H1 (cell line): ENCODE measurements around the gene PRR19. TPM values are rescaled to one million over a fixed set of nuclear protein-coding genes. Genes with fewer than 3 reads are reported as not detected.
"Not testable (repeated sequence)": the region's sequence is repeated elsewhere in the genome, so short reads cannot be mapped to it uniquely, and the experiment has no call there.

Experiments used
- CTCF ChIA-PET: fragments of 300-600 bp; sonication (Branson Sonifier 250); formaldehyde crosslinking; loops from one replicate; lab custom pipeline; 2021; ENCODE audit not compliant: partially characterized antibody; lab: Charles Lee
- POLR2A ChIA-PET: fragments of 300-600 bp; sonication (Branson Sonifier 250); formaldehyde crosslinking; loops from one replicate; lab custom pipeline; 2021; ENCODE audit warnings: inconsistent platforms; ENCODE audit not compliant: partially characterized antibody; lab: Charles Lee
- DNase-seq, 2 experiments: peaks; one replicate each; pipeline versions ENCODE4 v3.0.0 to v3.0.0-alpha.2; 2010 to 2022; ENCODE audit warnings: low spot score in 2 of 2, low read depth in 1 of 2, mixed read lengths in 1 of 2
- FAIRE-seq: peaks from 2 replicates; lab custom pipeline; 2011; peaks lifted over from hg19 to GRCh38; lab: Jason Lieb, UNC
- H2AFZ ChIP-seq: 2 replicates; pipeline ENCODE4 v1.8.1; 2012; ENCODE audit warnings: low read length, inconsistent platforms
- H2AK5ac ChIP-seq: 2 replicates; pipeline ENCODE4 v1.6.1; 2013; ENCODE audit warnings: low read depth, low read length
- H2BK120ac ChIP-seq: replicated peaks from 2 replicates; pipeline ENCODE3; 2013; ENCODE audit warnings: low read depth, low read length, inconsistent platforms
- H2BK12ac ChIP-seq: 2 replicates; pipeline ENCODE4 v1.6.1; 2013; ENCODE audit warnings: low read depth, low read length
- H2BK15ac ChIP-seq: 2 replicates; pipeline ENCODE4 v1.6.1; 2013; ENCODE audit warnings: low read length
- H2BK20ac ChIP-seq: 2 replicates; pipeline ENCODE4 v1.6.1; 2013; ENCODE audit warnings: low read length
- H2BK5ac ChIP-seq: 2 replicates; pipeline ENCODE4 v1.6.1; 2013; ENCODE audit warnings: low read depth, low read length
- H3K14ac ChIP-seq: 2 replicates; pipeline ENCODE4 v1.6.1; 2013; ENCODE audit warnings: inconsistent platforms; ENCODE audit not compliant: insufficient read length
- H3K18ac ChIP-seq: 2 replicates; pipeline ENCODE4 v1.6.1; 2013; ENCODE audit warnings: low read length; ENCODE audit errors: extremely low read depth
- H3K23ac ChIP-seq: 2 replicates; pipeline ENCODE4 v1.6.1; 2013; ENCODE audit warnings: inconsistent platforms; ENCODE audit not compliant: insufficient read length
- H3K23me2 ChIP-seq: 2 replicates; pipeline ENCODE4 v1.6.1; 2013; ENCODE audit warnings: low read depth, low read length
- H3K27ac ChIP-seq: 2 replicates; pipeline ENCODE4 v1.6.1; 2011; ENCODE audit warnings: low read depth, low read length, inconsistent platforms
- H3K27me3 ChIP-seq, 4 experiments: replicated peaks in 1 of 4; 1 replicate in 1 of 4; 2 replicates in 3 of 4; pipeline versions ENCODE4 v1.6.1 to v1.8.1; 2011 to 2013; ENCODE audit warnings: low read length in 3 of 4, mild to moderate bottlenecking in 3 of 4, inconsistent platforms in 2 of 4, mixed read lengths in 2 of 4, moderate library complexity in 1 of 4; ENCODE audit not compliant: control insufficient read depth in 3 of 4, insufficient read depth in 3 of 4; ENCODE audit errors: extremely low read depth in 1 of 4
- H3K36me3 ChIP-seq, 4 experiments: 2 replicates each; pipeline versions ENCODE4 v1.6.1 to v1.8.1; 2011 to 2013; ENCODE audit warnings: mild to moderate bottlenecking in 4 of 4, low read length in 3 of 4, moderate library complexity in 2 of 4, control low read depth in 1 of 4, inconsistent platforms in 1 of 4; ENCODE audit not compliant: insufficient read depth in 4 of 4, control insufficient read depth in 2 of 4
- H3K4ac ChIP-seq: replicated peaks from 2 replicates; pipeline ENCODE3; 2013; ENCODE audit warnings: low read length, low read depth, mixed read lengths, inconsistent platforms; ENCODE audit not compliant: insufficient read length
- H3K4me1 ChIP-seq, 4 experiments: replicated peaks in 1 of 4; 1 replicate in 1 of 4; 2 replicates in 3 of 4; pipeline versions ENCODE4 v1.6.1 to v1.8.1; 2011 to 2013; ENCODE audit warnings: low read length in 3 of 4, inconsistent platforms in 2 of 4, mixed read lengths in 1 of 4; ENCODE audit not compliant: insufficient read depth in 4 of 4, control insufficient read depth in 3 of 4
- H3K4me2 ChIP-seq, 2 experiments: 2 replicates each; pipeline versions ENCODE4 v1.6.1 to v1.8.1; 2011 to 2013; ENCODE audit warnings: low read depth in 2 of 2, low read length in 2 of 2, control low read depth in 1 of 2, inconsistent platforms in 1 of 2, mild to moderate bottlenecking in 1 of 2; ENCODE audit not compliant: insufficient read depth in 1 of 2
- H3K4me3 ChIP-seq, 4 experiments: fragments of 200-600, 300-600 bp in 1 of 4; sonication (generic), shearing (Covaris generic), sonication (Bioruptor Twin) in 1 of 4; 2 replicates each; pipeline versions ENCODE4 v1.5.1 to v1.8.1; 2011 to 2016; ENCODE audit warnings: low read length in 4 of 4, low read depth in 3 of 4, control low read depth in 2 of 4, inconsistent platforms in 2 of 4, mild to moderate bottlenecking in 2 of 4, mixed read lengths in 1 of 4, moderate library complexity in 1 of 4; ENCODE audit not compliant: insufficient read depth in 2 of 4; ENCODE audit errors: extremely low read depth in 1 of 4
- H3K56ac ChIP-seq: replicated peaks from 2 replicates; pipeline ENCODE3; 2013; ENCODE audit warnings: low read depth, mild to moderate bottlenecking, mixed read lengths, low read length, inconsistent platforms; ENCODE audit not compliant: insufficient read length
- H3K79me1 ChIP-seq: 2 replicates; pipeline ENCODE4 v1.6.1; 2013; ENCODE audit warnings: low read depth, low read length, control low read depth
- H3K79me2 ChIP-seq, 2 experiments: 2 replicates each; pipeline versions ENCODE4 v1.6.1 to v1.8.1; 2012 to 2013; ENCODE audit warnings: low read length in 2 of 2, mild to moderate bottlenecking in 2 of 2, inconsistent platforms in 1 of 2; ENCODE audit not compliant: insufficient read depth in 2 of 2, control insufficient read depth in 1 of 2
- H3K9ac ChIP-seq, 4 experiments: replicated peaks in 1 of 4; 1 replicate in 1 of 4; 2 replicates in 3 of 4; pipeline versions ENCODE4 v1.6.1 to v1.8.1; 2011 to 2013; ENCODE audit warnings: low read depth in 3 of 4, low read length in 3 of 4, control low read depth in 2 of 4, mild to moderate bottlenecking in 2 of 4, moderate library complexity in 2 of 4, inconsistent platforms in 1 of 4; ENCODE audit errors: extremely low read depth in 1 of 4
- H3K9me3 ChIP-seq, 2 experiments: 2 replicates each; pipeline versions ENCODE4 v1.6.1 to v1.8.1; 2012 to 2013; ENCODE audit warnings: mild to moderate bottlenecking in 2 of 2, moderate library complexity in 2 of 2, control low read depth in 1 of 2, inconsistent platforms in 1 of 2, low read depth in 1 of 2, low read length in 1 of 2, mixed read lengths in 1 of 2; ENCODE audit not compliant: insufficient read depth in 2 of 2
- H4K20me1 ChIP-seq, 2 experiments: replicated peaks in 1 of 2; 2 replicates each; pipeline versions ENCODE3 to v1.8.1; 2011 to 2013; ENCODE audit warnings: inconsistent platforms in 2 of 2, low read length in 2 of 2, mild to moderate bottlenecking in 1 of 2; ENCODE audit not compliant: insufficient read depth in 2 of 2, control insufficient read depth in 1 of 2
- H4K5ac ChIP-seq: 2 replicates; pipeline ENCODE4 v1.6.1; 2013; ENCODE audit warnings: low read length, low read depth, mixed read lengths, inconsistent platforms; ENCODE audit not compliant: insufficient read length
- H4K8ac ChIP-seq: 2 replicates; pipeline ENCODE4 v1.8.0; 2013; ENCODE audit warnings: mild to moderate bottlenecking, moderate library complexity, low read length, inconsistent platforms; ENCODE audit not compliant: insufficient read depth; ENCODE audit errors: extremely low read depth
- H4K91ac ChIP-seq: replicated peaks from 2 replicates; pipeline ENCODE3; 2013; ENCODE audit warnings: low read length, mixed read lengths, inconsistent platforms; ENCODE audit not compliant: insufficient read length
- WGBS, 2 experiments: shearing (Covaris generic) in 1 of 2; methylation state at CpG; one replicate each; pipeline versions ENCODE4 v1.1.6 to v1.1.7; 2013 to 2015; ENCODE audit warnings: low lambda C conversion rate in 2 of 2, mixed read lengths in 2 of 2, inconsistent platforms in 1 of 2, low coverage in 1 of 2, missing lambda C conversion rate in 1 of 2; ENCODE audit not compliant: insufficient replicate concordance in 2 of 2, insufficient coverage in 1 of 2, insufficient read length in 1 of 2; ENCODE audit errors: extremely low coverage in 1 of 2, missing lambda C conversion rate in 1 of 2; 5-methylcytosine and 5-hydroxymethylcytosine counted together
- polyA plus RNA-seq, 7 experiments: library from polyadenylated mRNA; depleted of rRNA in 3 of 7; stranded (reverse) in 5 of 7; unstranded in 2 of 7; fragments of >200 nt in 5 of 7; fragments of 200-250 nt in 2 of 7; gene quantifications; 1 replicate in 5 of 7; 2 replicates in 1 of 7; 4 replicates in 1 of 7; pipeline versions ENCODE4 v1.2.1 to v1.2.3, GENCODE V29; 2011 to 2013; ENCODE audit warnings: missing spikeins in 2 of 7, mixed read lengths in 2 of 7
- total RNA-seq: library from RNA; stranded (reverse); fragmentation: NEBNext Ultra II Directional; extraction: Animal tissue kit (Norgen Biotek cat#: 25700); gene quantifications from 2 replicates; pipeline ENCODE4 v1.2.1, GENCODE V29; 2021

PRR19 gene
- total and polyA plus RNA-seq, 2 of the 8 experiments (the other 6 are each of a cell fraction or from before 2014, with no cell fraction given): 7.2 to 7.5 TPM

DNA sequence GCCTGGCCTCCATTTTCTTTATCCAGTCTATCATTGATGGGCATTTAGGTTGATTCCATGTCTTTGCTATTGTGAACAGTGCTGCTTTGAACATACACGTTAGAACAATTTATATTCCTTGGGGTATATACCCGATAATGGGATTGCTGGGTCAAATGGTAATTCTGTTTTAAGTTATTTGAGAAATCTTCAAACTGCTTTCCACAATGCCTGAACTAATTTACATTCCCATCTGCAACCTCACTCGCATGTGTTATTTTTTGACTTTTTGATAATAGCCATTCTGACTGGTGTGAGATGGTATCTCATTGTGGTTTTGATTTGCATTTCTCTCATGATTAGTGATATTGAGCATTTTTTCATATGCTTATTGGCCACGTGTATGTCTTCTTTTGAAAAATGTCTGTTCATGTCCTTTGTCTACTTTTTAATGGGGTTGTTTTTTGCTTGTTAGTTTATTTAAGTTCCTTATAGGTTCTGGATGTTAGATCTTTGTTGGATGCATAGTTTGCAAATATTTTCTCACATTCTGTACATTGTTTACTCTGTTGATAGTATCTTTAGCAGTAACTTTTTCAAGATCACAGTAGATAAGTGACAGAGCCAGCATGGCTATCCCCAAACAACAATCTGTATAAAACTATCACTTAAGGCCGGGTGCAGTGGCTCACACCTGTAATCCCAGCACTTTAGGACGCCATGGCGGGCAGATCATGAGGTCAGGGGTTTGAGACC is 37.4 kb downstream of the PRR19 start:
- not testable (repeated sequence) for FAIRE-seq, H3K23me2 ChIP-seq, H3K9me3 ChIP-seq, H3K14ac ChIP-seq, DNase-seq, H3K79me2 ChIP-seq, H4K20me1 ChIP-seq, H3K56ac ChIP-seq, H3K18ac ChIP-seq, H3K4me1 ChIP-seq, H2BK20ac ChIP-seq, H3K4me2 ChIP-seq, H3K36me3 ChIP-seq, H2BK5ac ChIP-seq, H2BK15ac ChIP-seq, H2AK5ac ChIP-seq, H4K8ac ChIP-seq, H2BK120ac ChIP-seq, H3K79me1 ChIP-seq, H4K5ac ChIP-seq, H2AFZ ChIP-seq, H3K9ac ChIP-seq, H2BK12ac ChIP-seq, H3K27ac ChIP-seq, H3K27me3 ChIP-seq, H3K23ac ChIP-seq, H3K4ac ChIP-seq, H4K91ac ChIP-seq, H3K4me3 ChIP-seq
- WGBS, 2 experiments: 89% methylated on average over 7 of the region's 7 CpGs; no CpG with 5 or more reads in 1 of the 2 experiments
- CTCF ChIA-PET: interaction anchor here (1.1 to 1.7 kb wide), 2 partner anchors 11 to 21 kb away, joined by 4 to 5 read pairs; no protein-coding TSS in a partner anchor
- POLR2A ChIA-PET: interaction anchor here (0.6 to 0.8 kb wide), 2 partner anchors 130 to 479 kb away, joined by 3 read pairs; partner anchors contain the start of gene RPS19
